SU-DHL-6 (cell line): ENCODE measurements around the gene IGSF3.

Source experiments
- CTCF ChIP-seq: fragments of 200-600 bp; sonication (generic); IDR thresholded peaks from one replicate; pipeline ENCODE4 v1.5.1; 2017; ENCODE audit warnings: antibody characterized with exemption, mild to moderate bottlenecking, low read length, moderate library complexity; ENCODE audit not compliant: insufficient read depth, poor library complexity, severe bottlenecking
- EZH2phosphoT487 ChIP-seq: fragments of 200-600 bp; sonication (generic), shearing (Covaris generic); conservative IDR thresholded peaks from 2 replicates; pipeline ENCODE4 v1.6.1; 2018; ENCODE audit warnings: mild to moderate bottlenecking, antibody characterized with exemption, low read length, moderate library complexity, mixed read lengths

GRCh38 chr1:116679091-116679827 lies 11.7 kb upstream of the IGSF3 start:
- TF ChIP-seq CTCF (no peak), EZH2phosphoT487 (no peak)
